Keratinocyte (primary cell): ENCODE data around the gene C1orf232.

ENCODE experiments used
- CTCF ChIP-seq, 3 experiments: IDR thresholded peaks in 1 of 3; conservative IDR thresholded peaks in 1 of 3; optimal IDR thresholded peaks in 1 of 3; 2 replicates in 2 of 3; 3 replicates in 1 of 3; pipeline versions ENCODE3 to v1.5.1; 2011; ENCODE audit warnings: low read length in 3 of 3, mild to moderate bottlenecking in 3 of 3, moderate library complexity in 2 of 3, control low read depth in 1 of 3, inconsistent platforms in 1 of 3; ENCODE audit not compliant: insufficient read depth in 2 of 3; ENCODE audit errors: extremely low read depth in 1 of 3
- EZH2 ChIP-seq: IDR thresholded peaks from one replicate; pipeline ENCODE4 v1.6.1; 2012; ENCODE audit warnings: inconsistent platforms, mild to moderate bottlenecking, low read length, moderate library complexity

GRCh38 chr1:26158908-26159742 is 9.6 kb downstream of the C1orf232 start, which contains the start of gene FAM110D:
- TF ChIP-seq CTCF (optimal IDR thresholded peaks at IDR 0.05 in 1 of 3, IDR thresholded peaks at IDR 0.05 in 1 of 3, conservative IDR thresholded peaks at IDR 0.05 in 1 of 3; ENCODE audit: extremely low read depth in 1 of 3, insufficient read depth in 2 of 3, low read length in 3 of 3) (no peak), EZH2 (no peak)
